Measurements from ENCODE around the gene APOL4.

The APOL4 gene

GRCh38 chr22:36143956-36144355 lies 57.7 kb downstream of the APOL4 start:
- H3K27ac ChIP-seq, result no peak overlapping the region
- TF ChIP-seq ZFX (IDR thresholded peaks at IDR 0.05), result no peak

GRCh38 chr22:36143066-36143815 lies 58.4 kb downstream of the APOL4 start:
- TF ChIP-seq ZFX (IDR thresholded peaks at IDR 0.05), result no peak
- TF ChIP-seq CTCF (conservative IDR thresholded peaks at IDR 0.05), result no peak
- no peak overlapping the region for H3K27ac ChIP-seq

GRCh38 chr22:36141481-36141880 lies 60.1 kb downstream of the APOL4 start:
- H3K27ac ChIP-seq, result no peak overlapping the region
- TF ChIP-seq ZFX (IDR thresholded peaks at IDR 0.05) (no peak), CTCF (conservative IDR thresholded peaks at IDR 0.05) (no peak)

Measured in C4-2B (cell line).